ENCODE data around the gene FGF12. TPM values are rescaled to one million over a fixed set of nuclear protein-coding genes. Genes with fewer than 3 reads are reported as not detected.

FGF12 gene
- total RNA-seq, 2 experiments from 2014 or later: 0.06 to 1.7 TPM

DNA sequence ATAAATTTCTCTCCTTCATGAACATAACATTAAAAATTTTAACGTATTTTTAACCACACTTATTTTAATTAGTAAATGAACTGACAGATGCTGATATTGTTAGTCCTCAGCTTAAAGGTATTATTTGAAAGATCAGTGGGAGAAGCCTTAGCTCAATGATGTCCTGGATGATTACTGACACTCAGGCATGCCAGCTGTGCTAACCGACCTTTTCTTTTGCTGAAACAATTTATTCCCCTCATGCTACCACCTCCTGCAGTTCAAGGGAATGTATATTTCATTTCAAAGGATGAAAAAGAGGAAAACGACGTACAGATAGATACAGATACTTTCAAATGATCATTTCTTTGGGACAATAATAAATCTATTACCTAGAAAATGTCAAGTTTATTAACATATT is 620.8 kb downstream of the FGF12 start:
- 0 out of 2 replicates have a peak, but pooled peaks cover 3% of the 10 kb centered on the region for H3K9me2 ChIP-seq (ENCODE audit: insufficient read depth, low read length)
- intact Hi-C loops (cut with micrococcal nuclease; ENCODE audit: unreplicated experiment): no loop called here
- no peaks in the 10 kb centered on the region for H3K4me1 ChIP-seq (ENCODE audit: insufficient read depth, low read length, poor library complexity, severe bottlenecking)
- H3K79me2 ChIP-seq (ENCODE audit: insufficient read depth, low read depth, low read length): no peaks in the 10 kb centered on the region
- no peak overlapping the region for H2AFZ ChIP-seq (ENCODE audit: low read length)
- H3K4me2 ChIP-seq (ENCODE audit: low read length): no peak overlapping the region
- no peaks in the 10 kb centered on the region for H3K9me3 ChIP-seq (ENCODE audit: low read length)
- no peaks in the 10 kb centered on the region for H4K20me1 ChIP-seq (ENCODE audit: insufficient read depth, low read length)
- CTCF ChIA-PET (ENCODE audit: unreplicated experiment): no interaction called here
- POLR2A ChIA-PET: interaction anchor here (1.0 kb wide), 2 partner anchors 13 to 18 kb away, joined by 3 to 4 read pairs; no protein-coding TSS in a partner anchor
- TF ChIP-seq, protein P1, sequence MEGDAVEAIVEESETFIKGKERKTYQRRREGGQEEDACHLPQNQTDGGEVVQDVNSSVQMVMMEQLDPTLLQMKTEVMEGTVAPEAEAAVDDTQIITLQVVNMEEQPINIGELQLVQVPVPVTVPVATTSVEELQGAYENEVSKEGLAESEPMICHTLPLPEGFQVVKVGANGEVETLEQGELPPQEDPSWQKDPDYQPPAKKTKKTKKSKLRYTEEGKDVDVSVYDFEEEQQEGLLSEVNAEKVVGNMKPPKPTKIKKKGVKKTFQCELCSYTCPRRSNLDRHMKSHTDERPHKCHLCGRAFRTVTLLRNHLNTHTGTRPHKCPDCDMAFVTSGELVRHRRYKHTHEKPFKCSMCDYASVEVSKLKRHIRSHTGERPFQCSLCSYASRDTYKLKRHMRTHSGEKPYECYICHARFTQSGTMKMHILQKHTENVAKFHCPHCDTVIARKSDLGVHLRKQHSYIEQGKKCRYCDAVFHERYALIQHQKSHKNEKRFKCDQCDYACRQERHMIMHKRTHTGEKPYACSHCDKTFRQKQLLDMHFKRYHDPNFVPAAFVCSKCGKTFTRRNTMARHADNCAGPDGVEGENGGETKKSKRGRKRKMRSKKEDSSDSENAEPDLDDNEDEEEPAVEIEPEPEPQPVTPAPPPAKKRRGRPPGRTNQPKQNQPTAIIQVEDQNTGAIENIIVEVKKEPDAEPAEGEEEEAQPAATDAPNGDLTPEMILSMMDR (conservative IDR thresholded peaks at IDR 0.05; ENCODE audit: low read length): no peak
- no peak for TF ChIP-seq EZH2phosphoT487 (IDR thresholded peaks at IDR 0.05; ENCODE audit: borderline replicate concordance, low read depth, low read length)
- no peak overlapping the region for H3K4me3 ChIP-seq (ENCODE audit: low read depth, low read length, poor library complexity, severe bottlenecking)
- no TSS peak for BruUV-seq (replicated peaks)
- DNase-seq (ENCODE audit: low spot score): no peak
- H3K27ac ChIP-seq (ENCODE audit: low read depth, low read length, poor library complexity, severe bottlenecking): no peak overlapping the region
- no peaks in the 10 kb centered on the region for H3K36me3 ChIP-seq (ENCODE audit: insufficient read depth, low read length)

DNA sequence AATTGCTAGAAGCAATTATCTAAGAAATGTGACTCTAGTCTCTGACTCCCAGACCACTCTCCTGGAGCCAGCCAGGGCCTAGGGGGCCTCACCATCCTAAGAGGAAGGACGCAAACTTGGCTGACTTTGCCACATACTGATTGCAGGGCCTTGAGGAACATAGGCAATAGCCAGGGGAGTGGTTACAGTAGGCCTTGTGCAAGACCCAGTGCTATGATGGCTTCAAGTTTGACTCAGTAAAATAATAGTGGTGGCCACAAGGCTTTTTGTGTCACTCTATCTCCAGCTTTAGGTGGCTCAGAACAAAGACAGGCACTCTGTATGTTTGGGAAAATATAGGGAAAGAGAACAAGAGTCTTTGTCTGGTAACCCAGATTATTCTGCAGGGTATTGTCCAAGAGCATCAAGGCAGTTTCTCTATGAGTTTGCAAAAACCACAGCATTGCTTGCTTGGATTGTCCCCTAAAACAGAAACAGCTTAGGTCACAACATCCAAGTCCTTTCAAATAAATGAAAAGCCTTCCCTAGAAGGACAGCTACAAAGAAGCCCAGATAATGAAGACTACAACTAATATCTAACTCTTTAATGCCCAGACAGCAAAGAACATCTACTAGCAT is 634.8 kb downstream of the FGF12 start:
- H3K9me3 ChIP-seq (ENCODE audit: low read length): no peaks in the 10 kb centered on the region
- no peak for TF ChIP-seq EZH2phosphoT487 (IDR thresholded peaks at IDR 0.05; ENCODE audit: borderline replicate concordance, low read depth, low read length)
- TF ChIP-seq, protein P1 (conservative IDR thresholded peaks at IDR 0.05; ENCODE audit: low read length): no peak
- no peak overlapping the region for H2AFZ ChIP-seq (ENCODE audit: low read length)
- H3K27ac ChIP-seq (ENCODE audit: low read depth, low read length, poor library complexity, severe bottlenecking): no peak overlapping the region
- no peaks in the 10 kb centered on the region for H3K36me3 ChIP-seq (ENCODE audit: insufficient read depth, low read length)
- no TSS peak for BruUV-seq (replicated peaks)
- H4K20me1 ChIP-seq (ENCODE audit: insufficient read depth, low read length): no peaks in the 10 kb centered on the region
- no peak overlapping the region for H3K4me3 ChIP-seq (ENCODE audit: low read depth, low read length, poor library complexity, severe bottlenecking)
- no peak for DNase-seq (ENCODE audit: low spot score)
- no peak overlapping the region for H3K4me2 ChIP-seq (ENCODE audit: low read length)
- intact Hi-C loops (cut with micrococcal nuclease; ENCODE audit: unreplicated experiment): no loop called here
- ChIA-PET POLR2A (interaction anchor here (0.6 to 1.3 kb wide), 2 partner anchors 10 to 14 kb away, joined by 3 to 4 read pairs; no protein-coding TSS in a partner anchor), CTCF (ENCODE audit: unreplicated experiment) (no interaction called here)
- no peaks in the 10 kb centered on the region for H3K9me2 ChIP-seq (ENCODE audit: insufficient read depth, low read length)
- H3K4me1 ChIP-seq (ENCODE audit: insufficient read depth, low read length, poor library complexity, severe bottlenecking): peaks cover 11% of the 10 kb centered on the region
- no peaks in the 10 kb centered on the region for H3K79me2 ChIP-seq (ENCODE audit: insufficient read depth, low read depth, low read length)

DNA sequence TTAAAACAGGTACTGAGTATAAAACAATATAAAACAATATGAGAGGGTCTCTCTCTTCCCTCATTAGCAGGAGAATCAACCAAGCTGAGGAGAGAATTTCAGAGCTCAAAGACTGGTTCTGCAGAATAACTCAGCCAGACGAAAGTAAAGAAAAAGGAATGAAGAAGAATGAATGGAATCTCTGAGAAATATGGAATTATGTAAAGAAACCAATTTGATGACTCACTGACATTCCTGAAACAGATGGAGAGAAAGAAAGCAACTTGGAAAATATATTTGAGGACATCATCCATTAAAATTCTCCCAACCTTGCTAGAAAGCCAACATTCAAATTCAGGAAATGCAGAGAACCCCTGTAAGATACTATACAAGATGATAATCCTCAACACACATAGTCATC is 635.5 kb downstream of the FGF12 start:
- Histone ChIP-seq H2AFZ (ENCODE audit: low read length) (no peak overlapping the region), H3K79me2 (ENCODE audit: insufficient read depth, low read depth, low read length) (no peaks in the 10 kb centered on the region), H3K27ac (ENCODE audit: low read depth, low read length, poor library complexity, severe bottlenecking) (no peak overlapping the region), H3K9me2 (ENCODE audit: insufficient read depth, low read length) (no peaks in the 10 kb centered on the region), H3K36me3 (ENCODE audit: insufficient read depth, low read length) (no peaks in the 10 kb centered on the region), H3K4me2 (ENCODE audit: low read length) (no peak overlapping the region), H3K4me3 (ENCODE audit: low read depth, low read length, poor library complexity, severe bottlenecking) (no peak overlapping the region), H3K4me1 (ENCODE audit: insufficient read depth, low read length, poor library complexity, severe bottlenecking) (peaks cover 11% of the 10 kb centered on the region), H4K20me1 (ENCODE audit: insufficient read depth, low read length) (no peaks in the 10 kb centered on the region), H3K9me3 (ENCODE audit: low read length) (no peaks in the 10 kb centered on the region)
- POLR2A ChIA-PET: interaction anchor here (0.6 kb wide), 2 partner anchors 10 to 213 kb away, joined by 3 to 5 read pairs; no protein-coding TSS in a partner anchor
- DNase-seq (ENCODE audit: low spot score): no peak
- no peak for TF ChIP-seq EZH2phosphoT487 (IDR thresholded peaks at IDR 0.05; ENCODE audit: borderline replicate concordance, low read depth, low read length)
- TF ChIP-seq, protein P1 (conservative IDR thresholded peaks at IDR 0.05; ENCODE audit: low read length): no peak
- intact Hi-C loops (cut with micrococcal nuclease; ENCODE audit: unreplicated experiment): no loop called here
- no TSS peak for BruUV-seq (replicated peaks)
- CTCF ChIA-PET (ENCODE audit: unreplicated experiment): no interaction called here

Measured in OCI-LY7 (cell line).